ENCODE measurements around the gene ZNF366.

The ZNF366 gene

GRCh38 chr5:72507231-72507906 is at the start of gene ZNF366:
Gene ZNF366, minus strand, starts transcription at chr5:72507410. Its CDS starts 45,914 bp downstream, at chr5:72461496.
- Histone ChIP-seq H3K36me3 (replicated peaks) (no peaks in the 10 kb centered on the region), H3K27ac (no peak within 1 kb of the TSS), H3K27me3 (replicated peaks) (no peaks in the 10 kb centered on the region), H3K4me3 (ENCODE audit: low read depth, low read length) (no peak within 1 kb of the TSS)
- DNase-seq: no peak
- TF ChIP-seq CTCF (IDR thresholded peaks at IDR 0.05; ENCODE audit: low read depth, low read length, missing control alignments): no peak
- in situ Hi-C loops (cut with HindIII; ENCODE audit: low pct_ligation_motif_present, low sequenced_read_pairs): no loop called here

- in situ Hi-C loops (cut with HindIII; ENCODE audit: low pct_ligation_motif_present, low sequenced_read_pairs): no loop called here
- TF ChIP-seq CTCF (IDR thresholded peaks at IDR 0.05; ENCODE audit: low read depth, low read length, missing control alignments): peak; percentile 36
- H3K27ac ChIP-seq: peak overlapping the region; percentile 68
- H3K27me3 ChIP-seq (replicated peaks): no peaks in the 10 kb centered on the region
- peak overlapping the region; percentile 46 for H3K4me3 ChIP-seq (ENCODE audit: low read depth, low read length)
- DNase-seq: peak; percentile 51
- no peaks in the 10 kb centered on the region for H3K36me3 ChIP-seq (replicated peaks)
Observed at GRCh38 chr5:72556351-72557166, 49.3 kb upstream of the ZNF366 start.

- Histone ChIP-seq H3K36me3 (replicated peaks) (no peaks in the 10 kb centered on the region), H3K27me3 (replicated peaks) (no peaks in the 10 kb centered on the region), H3K27ac (peak overlapping the region; percentile 68), H3K4me3 (ENCODE audit: low read depth, low read length) (no peak overlapping the region)
- no peak for TF ChIP-seq CTCF (IDR thresholded peaks at IDR 0.05; ENCODE audit: low read depth, low read length, missing control alignments)
- in situ Hi-C loops (cut with HindIII; ENCODE audit: low pct_ligation_motif_present, low sequenced_read_pairs): no loop called here
- no peak for DNase-seq
Observed at GRCh38 chr5:72555871-72556270, 48.7 kb upstream of the ZNF366 start.

- in situ Hi-C loops (cut with HindIII; ENCODE audit: low pct_ligation_motif_present, low sequenced_read_pairs): no loop called here
- Histone ChIP-seq H3K4me3 (ENCODE audit: low read depth, low read length) (no peak overlapping the region), H3K27ac (no peak overlapping the region), H3K36me3 (replicated peaks) (no peaks in the 10 kb centered on the region), H3K27me3 (replicated peaks) (no peaks in the 10 kb centered on the region)
- no peak for TF ChIP-seq CTCF (IDR thresholded peaks at IDR 0.05; ENCODE audit: low read depth, low read length, missing control alignments)
- no peak for DNase-seq
Observed at GRCh38 chr5:72554897-72555296, 47.7 kb upstream of the ZNF366 start.

- Histone ChIP-seq H3K4me3 (ENCODE audit: low read depth, low read length) (no peak overlapping the region), H3K36me3 (replicated peaks) (no peaks in the 10 kb centered on the region), H3K27me3 (replicated peaks) (no peaks in the 10 kb centered on the region), H3K27ac (peak overlapping the region; percentile 1)
- TF ChIP-seq CTCF (IDR thresholded peaks at IDR 0.05; ENCODE audit: low read depth, low read length, missing control alignments): no peak
- in situ Hi-C loops (cut with HindIII; ENCODE audit: low pct_ligation_motif_present, low sequenced_read_pairs): no loop called here
- peak; percentile 36 for DNase-seq
Observed at GRCh38 chr5:72552041-72552557, 44.9 kb upstream of the ZNF366 start.
